ENCODE data around the gene LRRC47.
A peak's percentile ranks its signal among the peaks of the same experiment; 100 is the strongest.

The LRRC47 gene

DNA sequence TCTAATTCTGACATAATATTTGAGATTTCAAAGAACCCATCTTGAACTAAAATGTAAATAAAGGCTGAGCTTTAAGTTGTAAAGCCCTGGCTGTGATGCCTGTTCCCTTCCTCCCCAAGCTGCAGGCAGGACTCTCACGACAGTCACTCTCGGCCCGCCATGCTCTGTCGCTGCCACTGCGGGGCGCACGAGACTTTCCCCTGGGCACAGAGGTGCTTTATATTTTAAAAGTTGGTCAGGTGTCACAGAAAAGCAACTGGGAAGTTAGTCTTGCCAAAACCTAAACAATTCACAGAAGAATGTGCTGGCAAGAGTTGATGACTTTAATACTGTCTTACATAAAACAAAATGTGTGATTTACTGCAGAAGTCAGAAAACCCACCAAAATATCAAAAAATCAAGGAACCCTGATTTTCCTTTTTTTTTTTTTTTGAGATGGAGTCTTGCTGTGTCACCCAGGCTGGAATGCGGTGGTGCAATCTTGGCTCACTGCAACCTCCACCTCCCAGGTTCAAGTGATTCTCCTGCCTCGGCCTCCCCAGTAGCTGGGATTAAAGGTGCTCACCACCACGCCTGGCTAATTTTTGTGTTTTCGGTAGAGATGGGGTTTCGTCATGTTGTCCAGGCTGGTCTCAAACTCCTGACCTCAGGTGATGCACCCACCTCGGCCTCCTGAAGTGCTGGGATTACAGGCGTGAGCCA lies 10.7 kb downstream of the LRRC47 start:
- DNase-seq = no peak

DNA sequence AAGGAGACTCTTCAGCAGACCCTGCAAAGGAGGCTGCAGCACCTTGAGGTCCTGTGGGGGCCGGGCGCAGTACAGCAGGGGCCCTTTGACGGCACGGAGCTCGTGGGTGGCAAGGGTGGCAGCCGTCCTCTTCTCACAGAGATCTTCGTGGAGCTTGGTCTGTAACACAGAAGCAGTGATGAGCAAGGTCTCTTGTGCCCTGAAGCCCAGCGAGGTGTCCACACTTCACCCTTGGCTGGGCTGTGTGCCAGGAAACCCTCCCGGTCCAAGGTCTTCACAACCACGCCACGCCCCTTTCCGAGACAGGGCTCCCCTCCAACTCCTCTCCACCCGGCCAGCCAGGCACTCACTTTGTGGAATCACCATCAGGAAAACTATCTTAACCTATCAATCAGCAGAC lies 11.3 kb downstream of the LRRC47 start:
- DNase-seq = no peak

- no peak for DNase-seq
Measured at GRCh38 chr1:3783651-3784474, 12.4 kb downstream of the LRRC47 start.

- no peak for DNase-seq
Measured at GRCh38 chr1:3780901-3781300, 15.4 kb downstream of the LRRC47 start.

DNA sequence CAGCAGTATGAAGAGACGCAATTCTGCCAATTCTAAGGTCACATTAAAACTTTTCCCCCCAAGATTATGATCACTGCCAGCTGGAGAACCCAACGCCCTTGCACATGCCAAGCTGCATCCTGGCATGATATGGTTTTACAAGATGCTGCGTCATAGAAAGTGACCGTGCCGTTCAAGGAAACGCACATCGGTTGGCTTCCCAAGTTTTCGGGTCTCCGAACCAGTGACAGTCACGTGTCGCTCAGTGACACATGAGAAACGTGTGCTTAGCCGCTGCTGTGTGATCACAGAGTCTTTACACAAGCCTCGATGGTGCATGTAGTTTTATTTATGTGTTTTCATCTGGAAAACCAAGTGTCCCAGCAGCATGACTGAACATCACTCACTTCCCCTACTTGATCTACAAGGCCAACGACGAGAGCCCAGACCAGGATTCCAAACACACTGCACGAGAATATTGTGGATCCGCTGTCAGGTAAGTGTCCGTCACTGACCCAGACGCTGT lies 16.3 kb downstream of the LRRC47 start:
- no peak for DNase-seq

DNA sequence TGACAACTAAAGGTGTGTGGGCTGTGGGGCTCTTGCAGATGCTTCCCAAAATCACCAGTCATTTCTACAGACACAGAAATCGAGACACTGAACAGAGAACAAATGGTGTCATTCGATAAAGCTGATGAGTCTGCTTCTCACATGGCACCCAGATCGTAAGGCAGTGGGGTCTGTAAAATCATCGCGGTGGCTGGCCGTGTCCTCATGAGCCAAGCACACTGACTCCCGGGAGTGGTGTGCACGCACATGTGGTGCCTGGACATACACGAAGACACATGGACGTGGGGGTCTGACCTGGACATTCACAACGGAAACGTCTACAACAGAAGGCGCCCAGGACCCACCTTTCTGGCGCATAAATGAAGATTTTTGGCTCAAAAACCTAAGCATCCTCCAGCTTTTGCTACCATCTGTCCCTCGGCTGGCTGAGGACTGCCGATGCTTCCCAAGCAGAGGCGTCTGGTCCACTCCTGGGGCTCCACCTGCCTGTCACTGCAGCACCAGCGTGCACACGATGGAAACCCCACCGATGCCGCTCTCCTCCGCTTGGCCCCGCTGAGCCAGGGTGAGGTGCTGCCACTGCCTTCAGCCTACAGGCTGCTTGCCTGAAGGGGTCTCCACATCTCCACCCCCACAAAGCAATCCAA lies 16.9 kb downstream of the LRRC47 start:
- no peak for DNase-seq

GRCh38 chr1:3778590-3779264 lies 17.6 kb downstream of the LRRC47 start:
- DNase-seq = no peak

GRCh38 chr1:3777647-3778589 lies 18.4 kb downstream of the LRRC47 start:
- DNase-seq = no peak

DNA sequence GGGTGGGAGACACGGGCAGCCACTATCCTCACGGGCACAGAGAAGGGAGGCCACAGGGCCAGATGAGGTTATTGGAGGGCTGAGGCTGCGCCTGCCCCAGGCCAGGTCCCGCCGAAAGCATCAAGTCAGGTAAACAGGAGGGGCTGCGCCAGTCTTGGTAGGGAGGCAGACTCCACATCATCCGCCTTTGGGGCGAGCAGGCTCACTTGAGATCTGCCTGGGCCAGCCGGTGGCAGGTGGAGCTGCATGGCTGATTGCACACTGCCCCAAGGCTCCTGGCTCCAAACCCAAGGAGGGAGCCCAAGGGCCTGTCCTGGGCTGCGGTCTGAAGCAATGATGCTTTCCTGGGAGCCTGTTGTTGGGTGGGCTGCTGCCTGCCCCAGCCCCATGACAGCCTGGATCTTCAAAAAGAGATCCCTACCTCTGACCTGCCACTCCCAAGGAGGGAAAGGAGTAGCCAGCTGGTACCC lies 19.2 kb downstream of the LRRC47 start:
- DNase-seq = no peak

- DNase-seq = no peak
Measured at GRCh38 chr1:3776231-3776961, 19.9 kb downstream of the LRRC47 start.

GRCh38 chr1:3775490-3776230 lies 20.6 kb downstream of the LRRC47 start:
- peak; percentile 59 for DNase-seq

GRCh38 chr1:3774946-3775489 lies 21.3 kb downstream of the LRRC47 start:
- no peak for DNase-seq

GRCh38 chr1:3774276-3774945 lies 21.9 kb downstream of the LRRC47 start:
- no peak for DNase-seq

DNA sequence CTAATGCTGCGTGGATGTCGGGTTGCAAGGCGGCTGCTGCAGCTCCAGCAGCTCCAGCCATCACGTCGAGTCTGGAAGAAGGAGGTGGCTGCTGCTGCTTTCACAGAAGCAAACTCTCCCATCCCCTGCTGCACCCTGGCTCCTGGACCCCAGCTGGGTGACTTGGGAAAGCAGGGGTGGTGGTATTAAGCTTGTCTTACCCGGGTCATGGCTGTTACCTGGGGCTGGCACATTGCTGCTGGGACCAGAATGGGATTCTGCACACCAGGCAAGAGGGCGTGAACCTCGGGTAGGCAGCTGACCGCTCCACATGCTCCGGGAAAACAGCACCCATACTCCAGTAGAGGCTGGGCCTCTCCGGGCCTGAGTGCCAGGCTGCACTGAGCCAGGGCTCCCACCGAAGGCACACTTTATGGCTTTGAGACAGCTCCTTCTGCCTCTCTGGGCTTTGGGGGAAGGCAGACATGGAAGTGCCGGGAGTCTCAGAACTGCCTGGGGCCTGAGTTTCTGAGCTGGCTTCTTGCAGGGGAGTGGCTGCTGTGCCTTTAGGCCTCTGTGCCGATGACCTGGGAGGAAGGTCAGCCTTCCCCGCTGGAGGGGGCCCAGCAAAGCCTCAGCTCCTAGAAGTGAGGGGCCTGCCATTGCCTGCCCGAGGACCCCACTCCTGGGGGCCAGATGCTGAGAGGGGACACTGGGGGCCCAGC lies 22.6 kb downstream of the LRRC47 start:
- no peak for DNase-seq

DNA sequence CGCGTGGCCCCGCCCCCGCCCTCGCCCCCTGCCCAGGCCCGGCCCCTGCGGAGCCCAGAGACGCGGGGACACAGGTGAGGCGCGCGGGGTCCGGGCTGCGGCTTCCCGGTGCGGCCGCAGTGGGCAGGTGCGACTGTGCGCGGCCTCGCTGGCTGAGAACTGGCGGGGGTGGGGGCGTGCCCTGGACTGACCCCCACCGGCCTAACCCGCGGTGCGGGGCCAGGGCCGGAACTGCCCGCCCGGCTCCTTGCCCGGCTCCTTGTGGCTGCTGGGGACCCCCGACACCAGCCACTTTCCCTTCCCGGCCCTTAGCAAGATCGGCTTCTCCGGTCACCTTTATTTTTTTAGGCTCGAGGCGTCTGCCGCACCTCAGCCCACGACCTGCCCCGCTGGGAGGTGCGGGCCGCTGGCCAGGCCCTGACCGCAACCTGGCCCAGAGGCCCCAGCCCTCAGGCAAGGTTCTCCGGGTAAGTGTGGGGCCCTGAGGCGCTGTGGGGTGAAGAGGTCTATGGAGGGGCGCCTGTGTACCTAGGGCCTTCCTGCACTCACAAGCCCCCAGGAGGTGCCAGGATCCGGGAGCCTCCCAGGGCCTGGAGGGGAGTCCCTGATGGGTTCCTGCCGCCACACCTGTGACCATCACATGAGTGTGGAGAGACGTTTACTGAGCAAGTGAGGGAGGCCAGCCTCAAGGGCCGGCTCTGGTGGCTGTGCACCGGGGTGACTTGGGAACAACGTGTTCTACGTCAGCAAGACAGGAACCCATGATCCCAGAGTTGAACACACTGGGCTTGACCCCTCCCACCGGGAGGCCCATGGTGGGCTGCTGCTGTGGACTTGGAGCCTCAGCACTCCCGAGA lies 23.4 kb downstream of the LRRC47 start, which contains the start of gene SMIM1:
Gene SMIM1, plus strand, starts transcription at position 35 of the 857 bp plus-strand sequence. CDS start 2,625 bp downstream, outside the sequence.
- DNase-seq = no peak

GRCh38 chr1:3772027-3772714 lies 24.1 kb downstream of the LRRC47 start:
- peak; percentile 94 for DNase-seq

Measured in CD4-positive, alpha-beta T cell treated with Interleukin-17A for 1 hour (primary cell).